GM19239 (cell line): ENCODE data around the gene LMO1.

Source experiments
- DNase-seq: peaks from one replicate; pipeline ENCODE4 v3.0.0; 2011; ENCODE audit warnings: low spot score; ENCODE audit not compliant: insufficient read length
- FAIRE-seq: peaks from 2 replicates; lab custom pipeline; 2011; peaks lifted over from hg19 to GRCh38; lab: Jason Lieb, UNC

The LMO1 gene

GRCh38 chr11:8183111-8183510, 80.6 kb downstream of the LMO1 start:
- FAIRE-seq = no peak
- no peak for DNase-seq

GRCh38 chr11:8180469-8180868, 83.2 kb downstream of the LMO1 start:
- DNase-seq (no peak), FAIRE-seq (no peak)

GRCh38 chr11:8178297-8178696, 85.4 kb downstream of the LMO1 start:
- no peak for FAIRE-seq
- no peak for DNase-seq

GRCh38 chr11:8177136-8177535, 86.5 kb downstream of the LMO1 start:
- no peak for FAIRE-seq
- DNase-seq = no peak
